ENCODE results near the gene ANKS6.

GRCh38 chr9:98832768-98833089 lies 36.4 kb upstream of the ANKS6 start:
- TF ChIP-seq CTCF (IDR thresholded peaks at IDR 0.05; ENCODE audit: control extremely low read depth in 1 of 3, insufficient read depth in 1 of 3, low read depth in 1 of 3, low read length in 3 of 3) (no peak), SP1 (IDR thresholded peaks at IDR 0.05; ENCODE audit: low read depth, low read length) (no peak), POLR2A (IDR thresholded peaks at IDR 0.05; ENCODE audit: control extremely low read depth in 1 of 2, low read depth in 2 of 2, low read length in 2 of 2) (no peak), EP300 (IDR thresholded peaks at IDR 0.05; ENCODE audit: borderline replicate concordance in 1 of 2, low read depth in 2 of 2, low read length in 2 of 2) (no peak), ATF3 (IDR thresholded peaks at IDR 0.05; ENCODE audit: insufficient read depth, low read depth, low read length) (no peak), TBP (IDR thresholded peaks at IDR 0.05; ENCODE audit: low read depth, low read length) (no peak), CEBPB (IDR thresholded peaks at IDR 0.05; ENCODE audit: low read depth, low read length) (no peak), EZH2 (IDR thresholded peaks at IDR 0.05; ENCODE audit: low read depth, low read length, severe bottlenecking) (no peak), MAX (IDR thresholded peaks at IDR 0.05) (no peak), FOSL1 (IDR thresholded peaks at IDR 0.05; ENCODE audit: insufficient read depth, low read depth, low read length) (no peak), USF2 (IDR thresholded peaks at IDR 0.05; ENCODE audit: low read length) (no peak), GABPA (IDR thresholded peaks at IDR 0.05; ENCODE audit: borderline replicate concordance, insufficient read depth, low read length) (no peak), RBBP5 (IDR thresholded peaks at IDR 0.05; ENCODE audit: borderline replicate concordance, low read depth, low read length) (no peak)

Measured in H1 (cell line).